Loucy (cell line): ENCODE results near the gene NARF.

Experiments
- CTCF ChIP-seq: fragments of 200-600 bp; sonication (generic); conservative IDR thresholded peaks from 2 replicates; pipeline ENCODE4 v1.5.1; 2014; ENCODE audit warnings: mild to moderate bottlenecking, antibody characterized with exemption, low read length
- EZH2phosphoT487 ChIP-seq: fragments of 200-600 bp; IDR thresholded peaks from 2 replicates; pipeline ENCODE4 v1.6.1; 2018; ENCODE audit warnings: antibody characterized with exemption, mild to moderate bottlenecking, moderate library complexity, borderline replicate concordance

GRCh38 chr17:82463925-82464566, 5.5 kb downstream of the NARF start:
- TF ChIP-seq CTCF (no peak), EZH2phosphoT487 (no peak)
